Measurements from ENCODE around the gene ARVCF. TPM values are rescaled to one million over a fixed set of nuclear protein-coding genes. Genes with fewer than 3 reads are reported as not detected.

The ARVCF gene
- total and polyA plus RNA-seq, 2 donors (not counting 3 experiments of a cell fraction or from before 2014, with no cell fraction given), result 81.3 to 105 TPM

DNA sequence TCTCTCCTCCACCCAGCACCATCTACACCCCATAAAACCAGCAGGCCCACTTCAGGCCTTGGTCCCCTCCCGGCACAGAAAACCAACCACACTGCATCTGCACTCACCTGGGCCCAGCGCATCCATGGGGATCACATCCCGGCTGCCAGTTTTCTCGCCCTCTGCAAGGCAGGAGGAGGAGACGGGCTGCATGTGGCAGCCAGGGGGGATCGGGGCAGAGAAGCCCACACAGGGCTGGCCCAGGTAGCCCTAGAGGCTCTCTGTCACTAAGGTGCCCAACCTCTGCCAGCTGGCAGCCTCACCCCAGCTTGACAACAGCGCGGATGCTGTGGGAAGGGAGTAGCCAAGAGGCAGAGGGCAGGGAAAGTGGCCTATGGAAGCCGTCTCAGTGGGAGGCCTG is 44.4 kb downstream of the ARVCF start:
- peaks cover 14 to 51% of the 10 kb centered on the region in 2 experiments for H3K36me3 ChIP-seq (ENCODE audit: control insufficient read depth in 2 of 2, extremely low read depth in 1 of 2, insufficient read depth in 2 of 2, low read length in 2 of 2)
- dilution Hi-C loops (cut with MboI; ENCODE audit: extremely low pct_ligation_motif_present, low sequenced_read_pairs) (no loop called here), intact Hi-C loops (cut with micrococcal nuclease) (no loop called here)
- H3K27ac ChIP-seq (ENCODE audit: insufficient read depth, low read depth, low read length), result no peak overlapping the region
- no peak for FAIRE-seq
- no peak overlapping the region for H2AFZ ChIP-seq (ENCODE audit: low read depth, low read length)
- DNase-seq (ENCODE audit: low read depth, low spot score), result no peak
- ChIA-PET CTCF (interaction anchor here (0.8 to 12.2 kb wide), 3 partner anchors 29 to 51 kb away, joined by 3 to 304 read pairs (median 3); no protein-coding TSS in a partner anchor), POLR2A (interaction anchor here (1.1 kb wide), 1 partner anchor 41 kb away, joined by 4 read pairs; no protein-coding TSS in a partner anchor)
- peaks cover 25% of the 10 kb centered on the region for H3K4me1 ChIP-seq (ENCODE audit: control insufficient read depth, extremely low read depth, insufficient read depth, low read length)
- no peaks in the 10 kb centered on the region for H3K9me1 ChIP-seq (replicated peaks; ENCODE audit: control insufficient read depth, extremely low read depth, insufficient read depth, low read length)
- H3K9me3 ChIP-seq (replicated peaks; ENCODE audit: control insufficient read depth, insufficient read depth, low read length), result no peaks in the 10 kb centered on the region
- H3K4me3 ChIP-seq (replicated peaks in 1 of 3; ENCODE audit: insufficient read depth in 1 of 3, low read depth in 1 of 3, low read length in 3 of 3), result no peak overlapping the region
- H3K4me2 ChIP-seq (ENCODE audit: insufficient read depth, low read length), result no peak overlapping the region
- H3K79me2 ChIP-seq (ENCODE audit: control insufficient read depth, insufficient read depth, low read length), result no peaks in the 10 kb centered on the region
- no peaks in the 10 kb centered on the region for H4K20me1 ChIP-seq (replicated peaks; ENCODE audit: control insufficient read depth, extremely low read depth, insufficient read depth, low read length)
- no peak overlapping the region for H3K9ac ChIP-seq (replicated peaks; ENCODE audit: extremely low read depth, insufficient read depth, low read length)
- BruUV-seq (replicated peaks), result no TSS peak
- no peaks in the 10 kb centered on the region for H3K27me3 ChIP-seq (ENCODE audit: control insufficient read depth in 2 of 2, insufficient read depth in 2 of 2, low read length in 2 of 2)
- no peak for TF ChIP-seq POLR2AphosphoS5 (IDR thresholded peaks at IDR 0.05; ENCODE audit: insufficient read depth, low read depth, low read length)
- TF ChIP-seq, protein P1, sequence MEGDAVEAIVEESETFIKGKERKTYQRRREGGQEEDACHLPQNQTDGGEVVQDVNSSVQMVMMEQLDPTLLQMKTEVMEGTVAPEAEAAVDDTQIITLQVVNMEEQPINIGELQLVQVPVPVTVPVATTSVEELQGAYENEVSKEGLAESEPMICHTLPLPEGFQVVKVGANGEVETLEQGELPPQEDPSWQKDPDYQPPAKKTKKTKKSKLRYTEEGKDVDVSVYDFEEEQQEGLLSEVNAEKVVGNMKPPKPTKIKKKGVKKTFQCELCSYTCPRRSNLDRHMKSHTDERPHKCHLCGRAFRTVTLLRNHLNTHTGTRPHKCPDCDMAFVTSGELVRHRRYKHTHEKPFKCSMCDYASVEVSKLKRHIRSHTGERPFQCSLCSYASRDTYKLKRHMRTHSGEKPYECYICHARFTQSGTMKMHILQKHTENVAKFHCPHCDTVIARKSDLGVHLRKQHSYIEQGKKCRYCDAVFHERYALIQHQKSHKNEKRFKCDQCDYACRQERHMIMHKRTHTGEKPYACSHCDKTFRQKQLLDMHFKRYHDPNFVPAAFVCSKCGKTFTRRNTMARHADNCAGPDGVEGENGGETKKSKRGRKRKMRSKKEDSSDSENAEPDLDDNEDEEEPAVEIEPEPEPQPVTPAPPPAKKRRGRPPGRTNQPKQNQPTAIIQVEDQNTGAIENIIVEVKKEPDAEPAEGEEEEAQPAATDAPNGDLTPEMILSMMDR (IDR thresholded peaks at IDR 0.05; ENCODE audit: extremely low read depth in 1 of 2, insufficient read depth in 1 of 2, low read depth in 1 of 2, low read length in 2 of 2), result no peak
- no peak for TF ChIP-seq GATA2 (IDR thresholded peaks at IDR 0.05; ENCODE audit: insufficient read depth, insufficient read length, low read depth, low read length)
- no peak for TF ChIP-seq EZH2 (IDR thresholded peaks at IDR 0.05; ENCODE audit: borderline replicate concordance, low read depth, low read length, severe bottlenecking)
- TF ChIP-seq, protein P2, sequence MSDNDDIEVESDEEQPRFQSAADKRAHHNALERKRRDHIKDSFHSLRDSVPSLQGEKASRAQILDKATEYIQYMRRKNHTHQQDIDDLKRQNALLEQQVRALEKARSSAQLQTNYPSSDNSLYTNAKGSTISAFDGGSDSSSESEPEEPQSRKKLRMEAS (IDR thresholded peaks at IDR 0.05; ENCODE audit: insufficient read depth, insufficient read length), result no peak
- TF ChIP-seq JUN (IDR thresholded peaks at IDR 0.05; ENCODE audit: borderline replicate concordance, insufficient read depth, insufficient read length, low read depth), result no peak
- no peak for TF ChIP-seq POLR2A (IDR thresholded peaks at IDR 0.05; ENCODE audit: low read depth, low read length)
- no peak for TF ChIP-seq FOS (IDR thresholded peaks at IDR 0.05; ENCODE audit: borderline replicate concordance, insufficient read depth, low read length)
- TF ChIP-seq MYC (IDR thresholded peaks at IDR 0.05; ENCODE audit: low read depth, low read length), result no peak

Measured in endothelial cell of umbilical vein (primary cell).